NB4 (cell line): ENCODE results near the gene YAF2.

Source experiments
- DNase-seq: peaks from one replicate; pipeline ENCODE4 v3.0.0; 2010; ENCODE audit warnings: low read depth
- H3K4me3 ChIP-seq: one replicate; pipeline ENCODE4 v1.5.1; 2011; ENCODE audit warnings: mild to moderate bottlenecking, low read depth, low read length, moderate library complexity
- MAX ChIP-seq: IDR thresholded peaks from 2 replicates; pipeline ENCODE4 v1.6.1; 2011; ENCODE audit warnings: low read depth, low read length
- MYC ChIP-seq: IDR thresholded peaks from 2 replicates; pipeline ENCODE4 v1.6.1; 2011; ENCODE audit warnings: low read depth, low read length
- POLR2A ChIP-seq: IDR thresholded peaks from 2 replicates; pipeline ENCODE4 v1.6.1; 2011; ENCODE audit warnings: mild to moderate bottlenecking; ENCODE audit not compliant: insufficient read length; ENCODE audit errors: extremely low read depth
- TF ChIP-seq, protein P1 (sequence below): IDR thresholded peaks from one replicate; pipeline ENCODE4 v1.5.1; 2012; ENCODE audit warnings: low read depth, low read length

The YAF2 gene

GRCh38 chr12:42124764-42125387 is 113.2 kb downstream of the YAF2 start:
- no peak for DNase-seq
- TF ChIP-seq POLR2A: no peak
- no peak for TF ChIP-seq MYC
- TF ChIP-seq, protein P1, sequence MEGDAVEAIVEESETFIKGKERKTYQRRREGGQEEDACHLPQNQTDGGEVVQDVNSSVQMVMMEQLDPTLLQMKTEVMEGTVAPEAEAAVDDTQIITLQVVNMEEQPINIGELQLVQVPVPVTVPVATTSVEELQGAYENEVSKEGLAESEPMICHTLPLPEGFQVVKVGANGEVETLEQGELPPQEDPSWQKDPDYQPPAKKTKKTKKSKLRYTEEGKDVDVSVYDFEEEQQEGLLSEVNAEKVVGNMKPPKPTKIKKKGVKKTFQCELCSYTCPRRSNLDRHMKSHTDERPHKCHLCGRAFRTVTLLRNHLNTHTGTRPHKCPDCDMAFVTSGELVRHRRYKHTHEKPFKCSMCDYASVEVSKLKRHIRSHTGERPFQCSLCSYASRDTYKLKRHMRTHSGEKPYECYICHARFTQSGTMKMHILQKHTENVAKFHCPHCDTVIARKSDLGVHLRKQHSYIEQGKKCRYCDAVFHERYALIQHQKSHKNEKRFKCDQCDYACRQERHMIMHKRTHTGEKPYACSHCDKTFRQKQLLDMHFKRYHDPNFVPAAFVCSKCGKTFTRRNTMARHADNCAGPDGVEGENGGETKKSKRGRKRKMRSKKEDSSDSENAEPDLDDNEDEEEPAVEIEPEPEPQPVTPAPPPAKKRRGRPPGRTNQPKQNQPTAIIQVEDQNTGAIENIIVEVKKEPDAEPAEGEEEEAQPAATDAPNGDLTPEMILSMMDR: no peak
- TF ChIP-seq MAX: no peak
- H3K4me3 ChIP-seq: no peak overlapping the region

DNA sequence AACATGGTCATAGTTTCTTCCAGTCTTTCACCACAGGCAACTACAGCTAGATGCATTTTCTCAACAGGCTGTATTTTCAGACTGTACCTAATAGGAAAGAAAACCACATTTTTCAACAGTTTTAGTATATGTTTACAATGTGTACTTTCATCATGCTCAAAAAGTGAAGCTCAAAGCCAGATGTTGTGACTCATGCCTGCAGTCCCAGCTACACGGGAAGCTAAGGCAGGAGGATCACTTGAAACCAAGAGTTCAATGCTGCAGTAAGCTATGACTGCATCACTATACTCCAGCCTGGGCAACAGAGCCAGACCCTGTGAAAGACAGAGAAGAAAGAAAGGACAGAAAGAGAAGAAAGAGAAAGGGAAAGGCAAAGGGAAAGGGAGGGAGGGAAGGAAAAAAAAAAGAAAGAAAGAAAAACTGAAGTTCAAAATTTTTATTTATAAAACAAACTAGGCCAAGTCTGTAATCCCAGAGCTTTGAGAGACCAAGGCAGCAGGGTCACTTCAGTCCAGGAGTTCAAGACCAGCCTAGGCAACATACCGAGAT is 118.9 kb downstream of the YAF2 start:
- DNase-seq: no peak
- TF ChIP-seq MYC (no peak), MAX (no peak), POLR2A (no peak)
- TF ChIP-seq, protein P1: no peak
- H3K4me3 ChIP-seq: no peak overlapping the region

GRCh38 chr12:42118136-42118879 is 119.7 kb downstream of the YAF2 start:
- peak; percentile 34 for DNase-seq

DNA sequence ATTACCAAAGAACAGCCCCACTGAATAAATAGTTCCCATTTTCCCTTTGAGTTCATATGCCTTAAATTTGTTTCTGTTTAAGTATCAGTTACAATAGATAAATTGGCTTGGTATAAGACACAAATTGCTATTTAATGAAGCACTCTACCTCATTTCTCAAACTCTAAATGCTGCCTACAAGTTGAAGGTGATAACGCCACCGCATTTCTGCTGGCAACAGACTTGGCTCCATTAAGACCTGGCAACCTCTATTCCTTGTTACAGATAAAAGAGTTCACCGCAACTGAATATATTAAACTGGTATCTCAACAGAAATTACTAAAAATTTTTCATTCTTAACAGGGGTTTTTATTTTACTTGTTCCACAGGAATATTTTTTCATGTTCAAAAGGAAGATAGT is 129.0 kb downstream of the YAF2 start:
- H3K4me3 ChIP-seq: no peak overlapping the region
- DNase-seq: no peak
- TF ChIP-seq, protein P1: no peak
- TF ChIP-seq MYC (no peak), MAX (no peak), POLR2A (no peak)

More at GRCh38 chr12:42118136-42118879, 119.7 kb downstream of the YAF2 start:
- no peak overlapping the region for H3K4me3 ChIP-seq
- no peak for TF ChIP-seq MAX
- TF ChIP-seq MYC: no peak
